ENCODE results near the gene NKX2-2. TPM values are rescaled to one million over a fixed set of nuclear protein-coding genes. Genes with fewer than 3 reads are reported as not detected.

NKX2-2 gene
- total and polyA plus RNA-seq, 2 of the 4 experiments (the other 2 are of a cell fraction) = not detected

DNA sequence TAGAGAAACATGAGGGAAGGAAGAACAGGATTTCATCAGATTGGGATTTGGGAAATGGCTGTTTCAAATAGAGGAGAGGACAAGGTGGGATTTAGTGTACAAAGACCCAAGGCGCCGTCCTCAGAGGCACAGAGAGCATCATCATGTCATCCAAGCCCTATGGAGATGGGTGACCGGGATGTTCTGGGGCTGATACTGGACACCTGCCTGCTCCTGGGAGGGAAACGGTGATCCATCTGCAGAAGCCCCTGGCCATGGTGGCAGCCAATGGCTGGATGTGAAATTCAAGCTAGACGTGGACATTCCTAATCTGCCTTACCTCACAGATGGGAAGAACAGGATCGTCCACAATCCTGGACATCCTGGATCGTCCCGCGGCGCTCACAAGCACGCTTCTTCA lies 12.7 kb downstream of the NKX2-2 start:
- peaks cover 37% of the 10 kb centered on the region for H3K27me3 ChIP-seq (ENCODE audit: control insufficient read depth, insufficient read depth, low read length)
- no TSS peak for BruUV-seq (replicated peaks)
- ATAC-seq (ENCODE audit: low read depth) = no peak
- no peak overlapping the region for H3K56ac ChIP-seq (ENCODE audit: extremely low read depth, insufficient read depth, low read length)
- no peak overlapping the region for H3K23ac ChIP-seq (ENCODE audit: low read depth, low read length)
- no peaks in the 10 kb centered on the region; the same call in 1 of the 2 replicates for H4K20me1 ChIP-seq (ENCODE audit: insufficient read depth, low read length)
- H3K9ac ChIP-seq (ENCODE audit: low read depth, low read length) = no peak overlapping the region
- no peak for DNase-seq
- no peak overlapping the region for H3K4me3 ChIP-seq (ENCODE audit: insufficient read depth, low read depth, low read length)
- no peak overlapping the region for H4K5ac ChIP-seq (ENCODE audit: low read depth, low read length)
- ChIA-PET CTCF (interaction anchor here (0.9 kb wide), 1 partner anchor 265 kb away, joined by 5 read pairs; no protein-coding TSS in a partner anchor), POLR2A (ENCODE audit: unreplicated experiment) (no interaction called here)
- H3K36me3 ChIP-seq (ENCODE audit: control insufficient read depth, insufficient read depth, low read length) = no peaks in the 10 kb centered on the region
- H2BK15ac ChIP-seq (ENCODE audit: low read depth, low read length) = no peak overlapping the region
- no peak overlapping the region for H2AK5ac ChIP-seq (ENCODE audit: low read depth, low read length)
- no peak overlapping the region for H2BK20ac ChIP-seq (ENCODE audit: low read depth, low read length)
- no peak overlapping the region for H2BK5ac ChIP-seq (ENCODE audit: low read depth, low read length, poor library complexity, severe bottlenecking)
- H2AK9ac ChIP-seq (replicated peaks; ENCODE audit: low read depth, low read length, poor library complexity) = no peak overlapping the region
- dilution Hi-C loops (cut with HindIII; ENCODE audit: low sequenced_read_pairs, unreplicated experiment) = no loop called here
- H3K4me1 ChIP-seq (ENCODE audit: control insufficient read depth, insufficient read depth, low read length) = no peaks in the 10 kb centered on the region; the same call in 1 of the 2 replicates
- no peak overlapping the region for H3K4me2 ChIP-seq (ENCODE audit: low read depth, low read length)
- no peak overlapping the region for H4K8ac ChIP-seq (ENCODE audit: low read depth in 2 of 2, low read length in 2 of 2)
- H3K18ac ChIP-seq (ENCODE audit: low read depth, low read length) = no peak overlapping the region
- H3K9me3 ChIP-seq (ENCODE audit: control insufficient read depth, insufficient read depth, low read length) = no peaks in the 10 kb centered on the region
- no peak overlapping the region for H4K91ac ChIP-seq (ENCODE audit: insufficient read depth, low read depth, low read length)
- H3K9me1 ChIP-seq (ENCODE audit: insufficient read depth, low read length) = no peaks in the 10 kb centered on the region
- no peaks in the 10 kb centered on the region for H3K79me1 ChIP-seq (ENCODE audit: low read depth in 1 of 2, low read length in 2 of 2)
- H3K14ac ChIP-seq (replicated peaks; ENCODE audit: low read depth, low read length) = no peak overlapping the region
- WGBS, 2 experiments (ENCODE audit: extremely low coverage in 2 of 2, insufficient read length in 1 of 2) = 63% methylated on average over 2 of the region's 11 CpGs; no CpG with 5 or more reads in 1 of the 2 experiments
- TF ChIP-seq SMC3 (IDR thresholded peaks at IDR 0.05; ENCODE audit: low read depth, low read length) = no peak
- TF ChIP-seq NFE2L2 (IDR thresholded peaks at IDR 0.05; ENCODE audit: low read depth, low read length) = no peak
- no peak for TF ChIP-seq MAFK (IDR thresholded peaks at IDR 0.05; ENCODE audit: low read depth, low read length)
- no peak for TF ChIP-seq MXI1 (IDR thresholded peaks at IDR 0.05; ENCODE audit: borderline replicate concordance, low read depth, low read length)
- TF ChIP-seq FOS (IDR thresholded peaks at IDR 0.05; ENCODE audit: low read depth, low read length) = no peak
- H3K4ac ChIP-seq (ENCODE audit: low read depth, low read length) = no peak overlapping the region
- in situ Hi-C loops (cut with MboI; ENCODE audit: low sequenced_read_pairs) = loop anchor here (5.0 kb wide), 2 partner anchors 264 to 639 kb away; no protein-coding TSS in a partner anchor
- intact Hi-C loops (cut with micrococcal nuclease) = no loop called here
- H3K27ac ChIP-seq (ENCODE audit: insufficient read depth, low read length) = no peak overlapping the region
- no peak overlapping the region for H2BK120ac ChIP-seq (ENCODE audit: low read depth, low read length)
- H2AFZ ChIP-seq (replicated peaks; ENCODE audit: low read length, poor library complexity) = no peak overlapping the region
